Neural cell (in vitro differentiated cells): Measurements from ENCODE around the gene LARGE1.

Source experiments
- EP300 ChIP-seq: fragments of 450-650 bp; conservative IDR thresholded peaks from 2 replicates; pipeline ENCODE4 v1.6.1; 2014; ENCODE audit warnings: antibody characterized with exemption, mild to moderate bottlenecking, moderate library complexity; ENCODE audit not compliant: poor library complexity, severe bottlenecking
- EZH2 ChIP-seq: fragments of 200-600, 300-800 bp; shearing (Covaris generic), sonication (generic); IDR thresholded peaks from 2 replicates; pipeline ENCODE4 v1.6.1; 2014; ENCODE audit warnings: antibody characterized with exemption, low read length, borderline replicate concordance, mild to moderate bottlenecking; ENCODE audit not compliant: insufficient read depth, poor library complexity, severe bottlenecking
- MXI1 ChIP-seq: fragments of 450-650 bp; conservative IDR thresholded peaks from 2 replicates; pipeline ENCODE4 v1.6.1; 2014; ENCODE audit warnings: antibody characterized with exemption, mild to moderate bottlenecking; ENCODE audit not compliant: poor library complexity, severe bottlenecking
- POLR2AphosphoS5 ChIP-seq: IDR thresholded peaks from 2 replicates; pipeline ENCODE4 v1.6.1; 2012
- RAD21 ChIP-seq: fragments of 450-650 bp; conservative IDR thresholded peaks from 2 replicates; pipeline ENCODE4 v1.6.1; 2014; ENCODE audit warnings: antibody characterized with exemption, mild to moderate bottlenecking, moderate library complexity
- SMC3 ChIP-seq: fragments of 450-650 bp; conservative IDR thresholded peaks from 2 replicates; pipeline ENCODE4 v1.6.1; 2014; ENCODE audit warnings: antibody characterized with exemption, mild to moderate bottlenecking, moderate library complexity; ENCODE audit not compliant: poor library complexity
- TAF1 ChIP-seq: IDR thresholded peaks from 2 replicates; pipeline ENCODE4 v1.6.1; 2012; ENCODE audit warnings: low read depth
- TF ChIP-seq, protein P1 (sequence below): fragments of 450-650 bp; IDR thresholded peaks from 2 replicates; pipeline ENCODE4 v1.5.1; 2014; ENCODE audit warnings: antibody characterized with exemption, mild to moderate bottlenecking, moderate library complexity; ENCODE audit not compliant: poor library complexity, severe bottlenecking
- TF ChIP-seq, protein P2 (sequence below): IDR thresholded peaks from 2 replicates; pipeline ENCODE4 v1.6.1; 2012; ENCODE audit warnings: borderline replicate concordance

DNA sequence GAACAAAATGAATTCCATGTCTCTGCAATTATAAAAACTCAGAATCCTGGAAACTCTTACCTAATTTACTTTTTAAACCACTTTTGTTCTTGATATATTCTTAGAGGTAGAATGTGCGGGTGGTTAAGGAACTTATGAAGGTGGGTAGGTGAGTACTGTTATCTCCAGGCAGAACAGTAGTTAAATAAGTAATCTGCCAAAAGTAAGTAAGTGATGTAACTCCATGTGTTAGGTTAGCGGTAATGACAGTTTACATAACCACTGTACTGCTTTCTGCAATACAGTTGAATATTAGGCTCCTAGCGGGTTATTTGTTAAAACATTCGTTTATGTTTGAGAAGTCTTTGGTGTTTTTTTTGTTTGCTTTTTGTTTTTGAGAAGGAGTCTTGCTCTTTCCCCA lies 7.1 kb downstream of the LARGE1 start:
- TF ChIP-seq, protein P1, sequence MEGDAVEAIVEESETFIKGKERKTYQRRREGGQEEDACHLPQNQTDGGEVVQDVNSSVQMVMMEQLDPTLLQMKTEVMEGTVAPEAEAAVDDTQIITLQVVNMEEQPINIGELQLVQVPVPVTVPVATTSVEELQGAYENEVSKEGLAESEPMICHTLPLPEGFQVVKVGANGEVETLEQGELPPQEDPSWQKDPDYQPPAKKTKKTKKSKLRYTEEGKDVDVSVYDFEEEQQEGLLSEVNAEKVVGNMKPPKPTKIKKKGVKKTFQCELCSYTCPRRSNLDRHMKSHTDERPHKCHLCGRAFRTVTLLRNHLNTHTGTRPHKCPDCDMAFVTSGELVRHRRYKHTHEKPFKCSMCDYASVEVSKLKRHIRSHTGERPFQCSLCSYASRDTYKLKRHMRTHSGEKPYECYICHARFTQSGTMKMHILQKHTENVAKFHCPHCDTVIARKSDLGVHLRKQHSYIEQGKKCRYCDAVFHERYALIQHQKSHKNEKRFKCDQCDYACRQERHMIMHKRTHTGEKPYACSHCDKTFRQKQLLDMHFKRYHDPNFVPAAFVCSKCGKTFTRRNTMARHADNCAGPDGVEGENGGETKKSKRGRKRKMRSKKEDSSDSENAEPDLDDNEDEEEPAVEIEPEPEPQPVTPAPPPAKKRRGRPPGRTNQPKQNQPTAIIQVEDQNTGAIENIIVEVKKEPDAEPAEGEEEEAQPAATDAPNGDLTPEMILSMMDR: no peak
- TF ChIP-seq, protein P2, sequence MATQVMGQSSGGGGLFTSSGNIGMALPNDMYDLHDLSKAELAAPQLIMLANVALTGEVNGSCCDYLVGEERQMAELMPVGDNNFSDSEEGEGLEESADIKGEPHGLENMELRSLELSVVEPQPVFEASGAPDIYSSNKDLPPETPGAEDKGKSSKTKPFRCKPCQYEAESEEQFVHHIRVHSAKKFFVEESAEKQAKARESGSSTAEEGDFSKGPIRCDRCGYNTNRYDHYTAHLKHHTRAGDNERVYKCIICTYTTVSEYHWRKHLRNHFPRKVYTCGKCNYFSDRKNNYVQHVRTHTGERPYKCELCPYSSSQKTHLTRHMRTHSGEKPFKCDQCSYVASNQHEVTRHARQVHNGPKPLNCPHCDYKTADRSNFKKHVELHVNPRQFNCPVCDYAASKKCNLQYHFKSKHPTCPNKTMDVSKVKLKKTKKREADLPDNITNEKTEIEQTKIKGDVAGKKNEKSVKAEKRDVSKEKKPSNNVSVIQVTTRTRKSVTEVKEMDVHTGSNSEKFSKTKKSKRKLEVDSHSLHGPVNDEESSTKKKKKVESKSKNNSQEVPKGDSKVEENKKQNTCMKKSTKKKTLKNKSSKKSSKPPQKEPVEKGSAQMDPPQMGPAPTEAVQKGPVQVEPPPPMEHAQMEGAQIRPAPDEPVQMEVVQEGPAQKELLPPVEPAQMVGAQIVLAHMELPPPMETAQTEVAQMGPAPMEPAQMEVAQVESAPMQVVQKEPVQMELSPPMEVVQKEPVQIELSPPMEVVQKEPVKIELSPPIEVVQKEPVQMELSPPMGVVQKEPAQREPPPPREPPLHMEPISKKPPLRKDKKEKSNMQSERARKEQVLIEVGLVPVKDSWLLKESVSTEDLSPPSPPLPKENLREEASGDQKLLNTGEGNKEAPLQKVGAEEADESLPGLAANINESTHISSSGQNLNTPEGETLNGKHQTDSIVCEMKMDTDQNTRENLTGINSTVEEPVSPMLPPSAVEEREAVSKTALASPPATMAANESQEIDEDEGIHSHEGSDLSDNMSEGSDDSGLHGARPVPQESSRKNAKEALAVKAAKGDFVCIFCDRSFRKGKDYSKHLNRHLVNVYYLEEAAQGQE: no peak
- TF ChIP-seq MXI1: no peak
- no peak for TF ChIP-seq POLR2AphosphoS5
- TF ChIP-seq TAF1: no peak
- no peak for TF ChIP-seq EZH2
- TF ChIP-seq RAD21: no peak
- no peak for TF ChIP-seq EP300
- no peak for TF ChIP-seq SMC3
